Left colon (tissue), 2 donors: Measurements from ENCODE around the gene UPF1. TPM values are rescaled to one million over a fixed set of nuclear protein-coding genes. Genes with fewer than 3 reads are reported as not detected.

Experiments
- ATAC-seq: fragments of 200-7000 bp; cut with Tn5 transposase; one replicate; pipeline ENCODE4 v1.9.1; 2020; ENCODE audit warnings: mild to moderate bottlenecking, moderate library complexity
- DNase-seq, 2 donors: peaks; one replicate each; pipeline ENCODE4 v3.0.0-alpha.2; 2020
- intact Hi-C, 2 donors: fragments of 100-400 bp; cut with DNase I in 1 of 2; cut with micrococcal nuclease in 1 of 2; formaldehyde crosslinking; loops; one replicate each; pipeline versions ENCODE4 v1.11.2 to v1.14.0; 2022; cut with DNase I, micrococcal nuclease
- total RNA-seq, 2 donors: library from RNA; stranded (reverse); fragmentation: NEBNext Ultra II Directional; extraction: Animal tissue kit (Norgen Biotek cat#: 25700); gene quantifications; one replicate each; pipeline ENCODE4 v1.2.1, GENCODE V29; 2021
- donor health status: DM: no; HTN: no; CAD: no.
- donor health status: DM: yes; HTN: yes; CAD: no.

The UPF1 gene
- total RNA-seq, 2 donors from 2014 or later, result 67.6 to 81.8 TPM

DNA sequence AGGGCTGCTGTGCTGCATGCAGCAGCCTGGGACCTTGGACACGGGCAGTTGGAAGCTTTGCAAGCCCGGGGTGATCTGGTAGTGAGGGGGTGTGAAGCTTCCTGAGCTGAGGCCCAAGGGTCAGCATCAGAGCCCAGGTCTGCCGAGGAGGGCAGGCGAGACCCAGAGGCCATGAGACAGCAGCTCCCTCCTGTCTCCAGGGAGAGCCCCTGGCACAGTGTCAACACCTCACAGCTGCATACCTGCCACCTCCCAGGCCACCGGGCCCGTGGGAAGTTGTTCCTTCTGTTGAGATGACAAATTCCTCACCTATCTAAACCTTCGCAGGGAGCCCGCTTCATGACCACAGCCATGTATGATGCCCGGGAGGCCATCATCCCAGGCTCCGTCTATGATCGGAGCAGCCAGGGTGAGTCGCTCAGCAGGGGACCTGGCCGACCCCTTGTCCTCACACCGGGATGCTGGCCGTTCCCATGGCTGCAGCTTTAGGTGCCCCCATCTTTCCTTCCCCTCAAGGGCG, 32.1 kb downstream of the UPF1 start:
- DNase-seq (no peak), ATAC-seq (no peak)
- intact Hi-C loops, result no loop called here

DNA sequence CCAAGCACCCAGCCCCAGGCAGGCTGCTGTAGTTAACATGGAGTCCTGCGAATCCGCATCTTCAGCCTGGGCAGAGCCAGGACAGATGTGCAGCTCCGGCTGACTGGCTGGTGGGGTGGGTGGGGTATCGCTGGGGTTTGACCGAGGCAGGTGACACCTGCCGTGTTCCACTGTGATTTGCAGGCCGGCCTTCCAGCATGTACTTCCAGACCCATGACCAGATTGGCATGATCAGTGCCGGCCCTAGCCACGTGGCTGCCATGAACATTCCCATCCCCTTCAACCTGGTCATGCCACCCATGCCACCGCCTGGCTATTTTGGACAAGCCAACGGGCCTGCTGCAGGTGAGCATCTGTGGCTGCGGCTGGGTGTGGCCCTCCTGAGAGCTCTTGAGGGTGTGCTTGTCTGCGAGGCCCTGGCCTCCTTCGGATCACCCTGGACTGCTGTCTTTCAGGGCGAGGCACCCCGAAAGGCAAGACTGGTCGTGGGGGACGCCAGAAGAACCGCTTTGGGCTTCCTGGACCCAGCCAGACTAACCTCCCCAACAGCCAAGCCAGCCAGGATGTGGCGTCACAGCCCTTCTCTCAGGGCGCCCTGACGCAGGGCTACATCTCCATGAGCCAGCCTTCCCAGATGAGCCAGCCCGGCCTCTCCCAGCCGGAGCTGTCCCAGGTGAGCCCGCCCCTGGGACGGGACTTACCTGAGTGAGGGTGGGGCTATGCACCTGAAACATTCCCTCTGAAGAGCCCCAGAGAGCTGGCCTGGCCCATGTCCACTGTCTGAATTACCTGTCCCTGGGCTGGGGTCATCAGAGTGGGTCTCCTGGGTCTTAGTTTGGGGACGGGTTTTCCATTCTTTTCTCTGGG, 33.6 kb downstream of the UPF1 start:
- DNase-seq (no peak), ATAC-seq (peak; percentile 15)
- intact Hi-C loops, result no loop called here

DNA sequence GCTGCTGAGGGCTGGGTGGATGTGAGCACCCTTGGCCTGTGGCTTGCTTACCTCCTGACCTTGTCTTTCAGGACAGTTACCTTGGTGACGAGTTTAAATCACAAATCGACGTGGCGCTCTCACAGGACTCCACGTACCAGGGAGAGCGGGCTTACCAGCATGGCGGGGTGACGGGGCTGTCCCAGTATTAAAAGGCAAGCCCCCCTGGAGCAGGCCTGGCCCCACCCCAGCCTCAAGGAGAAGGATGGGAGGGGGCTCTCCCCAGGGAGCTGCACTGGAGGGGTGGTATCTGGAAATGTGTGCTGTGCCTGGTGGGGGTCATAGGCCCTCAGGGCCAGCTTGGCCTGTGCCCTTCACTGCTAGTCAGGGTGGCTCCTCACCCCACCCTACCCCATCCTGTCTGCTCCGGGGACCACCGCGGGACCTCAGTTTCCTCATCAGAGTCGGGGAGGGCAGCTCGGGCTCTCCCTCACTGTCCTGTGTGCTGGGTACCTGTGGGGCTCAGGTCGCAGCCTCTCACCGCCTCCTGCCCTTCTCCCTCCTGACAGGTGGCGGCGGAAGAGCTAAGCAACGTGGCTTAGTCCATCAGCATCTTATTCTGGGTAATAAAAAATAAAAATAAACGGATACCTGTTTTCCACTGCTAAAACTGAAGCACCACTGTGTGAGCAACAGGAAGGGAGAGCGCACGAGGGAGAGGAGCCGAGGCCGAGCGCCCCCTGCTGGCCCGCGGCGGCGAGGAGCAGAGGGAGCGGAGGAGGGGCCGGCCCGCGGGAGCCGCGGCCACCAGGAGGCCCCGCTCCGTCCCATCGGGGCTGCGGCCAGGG, 34.4 kb downstream of the UPF1 start:
- ATAC-seq (peak; percentile 74), DNase-seq (peak in 1 of 2 donors; percentile 68)
- intact Hi-C loops, result no loop called here

DNA sequence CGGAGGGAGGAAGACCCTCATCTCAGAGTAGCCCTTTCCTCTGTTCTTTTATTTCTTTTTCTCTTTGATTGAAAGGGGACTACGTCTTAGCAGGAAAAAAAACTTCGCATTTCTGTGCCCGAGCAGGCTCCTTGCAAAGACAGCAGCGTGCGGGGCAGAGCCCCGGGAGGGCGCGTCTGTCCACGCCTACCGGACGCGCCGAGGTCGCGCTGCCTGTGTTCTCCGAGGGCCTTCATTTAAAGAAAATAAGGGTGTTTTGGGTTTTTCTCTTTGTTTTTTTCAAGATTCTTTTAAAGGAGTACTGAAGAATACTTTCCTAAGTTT, 35.0 kb downstream of the UPF1 start:
- ATAC-seq, result no peak
- intact Hi-C loops, result no loop called here

DNA sequence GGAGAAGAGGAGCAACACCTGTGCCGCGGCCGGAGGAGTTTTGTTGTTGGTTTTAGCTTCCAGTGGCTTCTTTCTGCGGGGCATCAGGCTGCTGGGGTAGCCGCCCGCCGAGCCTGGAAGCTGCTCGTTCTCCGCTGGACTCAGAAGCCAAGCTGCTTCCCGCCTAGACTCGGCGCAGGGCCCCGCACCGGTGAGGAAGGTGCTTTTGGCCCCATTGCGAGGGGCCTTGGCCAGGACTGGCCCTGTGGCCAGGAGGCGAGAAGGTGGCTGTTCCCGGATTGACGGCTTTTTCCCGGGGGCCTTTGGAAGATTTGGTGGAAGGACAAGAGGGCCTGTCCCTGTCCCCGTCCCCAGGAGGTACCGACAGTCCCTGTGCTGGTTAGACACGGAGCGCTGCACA, 35.4 kb downstream of the UPF1 start:
- ATAC-seq, result no peak
- DNase-seq, result no peak
- intact Hi-C loops, result no loop called here

More for the DNA sequence above, 35.0 kb downstream of the UPF1 start:
- no peak for DNase-seq

DNA sequence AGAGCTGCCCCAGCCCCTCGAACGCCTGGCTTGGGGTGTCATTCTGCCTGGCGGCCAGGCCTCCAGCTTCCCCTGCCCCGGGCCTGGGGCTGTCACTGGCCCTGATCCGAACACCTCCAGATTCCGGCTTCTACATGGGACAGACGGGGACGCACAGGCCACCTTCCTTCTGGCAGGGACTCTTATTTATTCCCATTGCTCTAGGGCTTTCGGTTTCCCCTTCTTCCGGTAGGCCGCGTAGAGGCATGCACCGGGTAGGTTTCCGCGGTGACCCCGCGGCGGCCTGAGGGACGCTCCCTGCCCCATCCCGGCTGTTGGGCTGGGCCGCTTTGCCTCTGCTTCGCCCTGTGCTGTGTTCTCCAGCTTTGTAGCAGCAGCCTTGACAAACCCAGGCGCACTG, 36.0 kb downstream of the UPF1 start:
- no peak for ATAC-seq
- intact Hi-C loops, result no loop called here
- DNase-seq, result no peak

DNA sequence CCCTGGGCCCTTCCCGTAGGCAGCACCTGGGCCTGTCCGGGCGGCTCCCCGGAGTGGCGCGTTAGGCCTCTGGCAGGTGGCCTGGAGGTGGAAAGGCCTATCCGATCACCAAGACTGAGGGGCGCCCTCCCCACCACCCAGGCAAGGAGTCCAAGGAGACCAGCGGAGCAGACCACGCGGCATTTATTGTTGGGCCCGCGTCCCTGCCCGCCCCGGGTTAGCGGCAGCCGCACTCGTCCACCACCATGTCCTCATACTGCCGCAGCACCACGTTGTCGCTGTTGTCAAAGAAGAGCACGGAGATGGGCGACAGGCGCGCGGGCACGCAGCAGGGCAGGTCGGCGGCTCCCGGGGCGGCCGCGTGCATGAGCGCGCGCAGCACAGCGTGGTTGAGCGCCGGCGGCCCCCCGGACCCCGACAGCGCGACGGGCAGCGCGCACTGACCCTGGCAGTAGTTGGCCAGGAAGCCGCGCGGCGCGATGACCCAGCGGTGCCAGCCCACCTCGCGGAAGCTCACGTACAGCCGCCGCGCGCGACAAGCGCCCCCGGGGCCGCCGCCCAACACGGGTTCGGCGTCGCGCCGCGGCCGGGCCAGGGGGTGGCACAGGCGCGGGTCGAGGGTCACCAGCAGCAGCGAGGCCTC, 36.7 kb downstream of the UPF1 start:
- intact Hi-C loops, result no loop called here
- DNase-seq (no peak), ATAC-seq (peak; percentile 44)

DNA sequence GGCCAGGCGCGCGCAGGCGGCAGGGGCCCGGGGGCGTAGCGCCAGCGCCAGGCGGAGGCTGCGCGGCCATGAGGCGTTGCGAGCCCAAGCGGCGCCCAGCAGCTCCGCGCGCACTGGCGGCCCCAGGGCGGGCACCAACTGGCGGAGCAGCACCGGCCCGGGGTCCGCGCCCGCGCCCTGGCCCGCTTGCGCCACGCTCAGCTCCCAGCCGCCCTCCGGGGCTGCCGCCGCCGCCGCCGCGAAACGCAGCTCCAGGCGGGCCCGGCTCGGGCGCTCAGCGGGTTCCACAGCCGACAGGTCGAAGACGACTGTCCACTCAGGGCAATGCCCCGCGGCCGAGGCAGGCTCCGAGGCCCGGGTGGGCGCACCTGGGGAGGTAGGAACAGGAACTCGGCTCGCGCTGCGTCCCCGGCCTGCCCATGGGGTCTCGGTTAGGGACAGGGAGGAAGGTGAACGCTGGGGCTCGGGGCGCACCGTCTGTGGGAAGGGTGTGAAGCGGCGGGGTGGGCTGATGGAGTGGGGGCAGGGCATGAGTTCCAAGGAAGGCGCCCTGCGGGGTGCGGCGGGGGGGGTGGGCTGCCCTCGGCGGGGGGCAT, 37.4 kb downstream of the UPF1 start:
- DNase-seq, result no peak
- peak; percentile 22 for ATAC-seq

DNA sequence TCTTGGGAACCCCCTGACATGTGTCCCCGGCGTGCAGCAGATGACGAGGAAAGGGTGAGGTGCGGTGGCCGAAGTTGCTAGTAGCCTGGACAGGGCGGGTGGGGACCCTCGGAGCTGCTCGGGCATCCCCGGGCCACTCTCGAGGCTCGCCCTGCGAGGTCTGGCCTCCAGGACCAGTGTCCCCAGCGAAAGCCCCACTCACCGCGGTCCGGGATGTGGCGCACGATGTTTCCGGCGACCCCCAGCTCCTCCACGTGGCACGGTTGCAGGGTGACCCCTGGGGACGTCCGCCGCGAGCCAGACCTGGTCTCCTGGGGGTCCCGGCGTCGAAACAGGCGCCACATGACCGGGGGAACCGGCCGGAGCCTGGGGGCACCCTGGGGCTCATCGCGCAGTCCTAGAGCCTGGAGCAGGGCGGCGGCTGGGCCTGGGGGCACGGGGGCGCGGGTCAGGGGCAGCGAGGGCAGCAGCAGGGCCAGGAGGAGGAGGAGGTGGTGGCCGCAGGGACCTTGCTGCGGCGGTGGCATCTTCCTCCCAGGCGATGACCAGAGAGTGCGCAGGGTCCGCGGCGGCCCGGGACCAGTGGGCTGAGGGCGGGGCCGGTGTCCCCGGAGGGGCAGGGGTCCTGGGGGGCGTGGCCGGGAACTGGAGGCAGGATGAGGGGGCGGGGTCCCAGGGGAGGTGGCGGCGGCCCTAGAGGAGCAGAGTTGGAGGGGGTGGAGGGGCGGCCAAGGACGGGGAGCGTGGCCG, 38.2 kb downstream of the UPF1 start:
- intact Hi-C loops, result no loop called here
- no peak for DNase-seq
- no peak for ATAC-seq

More for the DNA sequence above, 37.4 kb downstream of the UPF1 start:
- intact Hi-C loops, result no loop called here

DNA sequence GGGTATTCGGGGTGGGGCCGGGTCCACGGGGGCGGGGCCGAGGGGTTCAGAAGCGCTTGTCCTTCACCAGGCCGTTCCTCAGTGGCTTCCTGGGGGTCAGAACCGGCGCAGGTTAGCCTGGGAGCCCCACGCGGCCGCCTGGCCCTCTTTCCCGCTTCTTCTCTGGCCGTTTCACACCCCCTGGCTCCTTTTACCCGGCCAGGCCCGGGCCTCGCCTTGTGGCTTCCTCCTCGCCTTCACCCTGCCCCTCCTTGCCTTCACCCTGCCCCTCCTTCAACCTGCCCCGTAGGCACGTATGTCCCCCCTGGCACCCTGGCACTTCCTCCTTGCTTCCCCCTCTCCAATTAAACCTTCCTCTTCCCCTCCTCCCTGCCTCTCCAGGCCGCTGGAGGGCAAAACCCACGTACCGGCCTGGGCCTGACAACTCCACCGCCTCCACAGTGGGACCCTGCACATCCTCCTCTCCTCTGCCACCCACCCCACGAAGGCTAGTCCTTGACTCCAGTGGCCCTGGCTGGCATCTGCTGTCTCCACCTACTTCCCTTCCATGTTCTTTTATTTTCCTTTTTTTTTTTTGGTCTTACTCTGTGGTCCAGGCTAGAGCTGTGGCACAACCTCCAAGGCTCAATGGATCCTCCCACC, 38.9 kb downstream of the UPF1 start:
- intact Hi-C loops, result no loop called here
- ATAC-seq, result no peak

DNA sequence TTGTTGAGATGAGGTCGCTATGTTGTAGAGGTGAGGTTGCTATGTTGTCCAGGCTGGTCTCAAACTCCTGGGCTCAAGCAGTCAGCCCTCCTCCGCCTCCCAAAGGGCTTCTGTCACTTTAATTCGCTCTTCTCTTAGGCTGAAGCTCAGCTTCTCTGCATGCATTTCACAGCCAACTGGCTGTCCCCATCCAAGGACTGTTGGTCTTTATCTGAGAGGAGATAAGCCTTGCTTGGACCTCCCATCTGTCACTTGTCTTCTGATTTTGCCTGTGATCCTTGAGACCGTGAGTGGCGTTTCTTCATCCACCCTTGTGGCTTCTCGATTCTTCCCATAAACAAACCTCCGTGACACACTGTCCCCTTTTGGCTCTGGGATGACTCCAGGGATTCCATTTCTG, 39.8 kb downstream of the UPF1 start:
- DNase-seq (no peak), ATAC-seq (no peak)
- intact Hi-C loops, result no loop called here

More for the DNA sequence above, 38.9 kb downstream of the UPF1 start:
- no peak for DNase-seq

DNA sequence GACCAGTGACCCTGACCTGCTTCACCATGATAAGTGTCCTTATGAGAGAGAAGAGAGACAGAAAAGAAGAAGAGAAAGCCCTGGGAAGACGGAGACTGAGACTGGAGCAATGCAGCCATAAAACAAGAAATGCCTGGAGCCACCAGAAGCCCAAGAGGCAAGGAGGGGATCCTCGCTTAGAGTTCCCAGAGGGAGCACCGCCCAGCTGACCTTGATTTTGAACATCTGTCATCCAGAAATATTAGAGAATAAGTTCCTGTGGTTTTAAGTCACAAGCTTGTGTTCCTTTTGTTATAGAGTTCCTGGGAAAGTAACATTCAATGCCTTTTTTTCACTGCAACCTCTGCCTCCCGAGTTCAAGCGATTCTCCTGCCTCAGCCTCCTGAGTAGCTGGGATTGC, 44.0 kb downstream of the UPF1 start:
- DNase-seq (no peak), ATAC-seq (no peak)
- intact Hi-C loops, result no loop called here

DNA sequence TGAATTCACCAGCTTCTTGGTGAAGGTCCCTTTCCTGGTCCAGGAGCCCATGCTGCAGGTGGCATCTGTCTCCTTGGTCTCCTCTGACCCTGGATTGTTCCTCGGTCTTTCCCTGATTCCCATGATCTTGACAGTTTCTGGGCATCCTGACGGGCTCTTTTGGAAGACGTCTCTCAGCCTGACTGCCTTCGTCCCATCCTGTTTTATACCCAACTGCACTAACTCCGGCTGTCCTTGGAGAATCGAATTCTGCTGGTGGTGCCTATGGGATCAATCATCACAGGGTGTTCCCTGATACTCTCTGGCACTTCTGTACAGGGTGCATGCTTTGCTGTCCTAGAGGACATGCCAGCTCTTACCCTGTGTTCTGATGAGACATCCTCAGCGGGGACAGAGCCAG, 45.1 kb downstream of the UPF1 start:
- intact Hi-C loops, result no loop called here
- ATAC-seq (no peak), DNase-seq (no peak)

DNA sequence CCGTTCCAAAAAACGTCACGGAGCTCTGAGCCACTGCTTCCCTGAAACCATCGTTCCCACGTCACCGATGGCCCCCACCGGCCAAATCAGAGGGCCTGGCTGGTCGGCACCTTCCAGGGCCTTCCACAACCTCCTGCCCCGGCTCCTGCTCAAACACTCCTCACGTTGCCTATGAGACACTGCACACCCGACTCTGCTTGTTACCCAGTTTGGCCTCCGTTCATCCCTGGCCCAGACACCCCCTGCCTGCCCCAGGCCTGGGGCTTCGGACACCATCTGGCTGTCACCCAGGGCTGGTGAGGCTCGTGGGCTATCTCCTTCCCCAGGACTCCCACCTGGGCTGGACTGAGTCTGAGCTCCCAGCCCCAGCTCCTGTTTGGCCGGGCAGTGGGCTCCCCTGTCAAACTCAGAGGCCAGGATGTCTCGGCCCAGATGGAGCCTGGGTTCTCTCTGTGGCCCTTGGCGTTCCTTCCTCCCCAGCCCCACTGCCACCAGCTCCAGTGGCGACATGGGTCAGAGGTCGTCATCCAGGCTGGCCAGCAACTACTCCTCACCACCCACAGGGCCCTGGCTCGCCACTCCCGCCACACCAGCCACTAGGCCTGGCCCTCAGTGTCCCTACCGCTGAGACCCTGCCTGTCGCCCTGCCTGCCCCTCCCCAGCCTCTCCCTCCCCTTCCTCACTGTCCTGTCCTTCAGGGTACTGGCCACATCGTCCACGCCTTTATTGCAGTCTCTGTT, 46.5 kb downstream of the UPF1 start:
- ATAC-seq, result no peak
- DNase-seq, result no peak
- intact Hi-C loops, result no loop called here

DNA sequence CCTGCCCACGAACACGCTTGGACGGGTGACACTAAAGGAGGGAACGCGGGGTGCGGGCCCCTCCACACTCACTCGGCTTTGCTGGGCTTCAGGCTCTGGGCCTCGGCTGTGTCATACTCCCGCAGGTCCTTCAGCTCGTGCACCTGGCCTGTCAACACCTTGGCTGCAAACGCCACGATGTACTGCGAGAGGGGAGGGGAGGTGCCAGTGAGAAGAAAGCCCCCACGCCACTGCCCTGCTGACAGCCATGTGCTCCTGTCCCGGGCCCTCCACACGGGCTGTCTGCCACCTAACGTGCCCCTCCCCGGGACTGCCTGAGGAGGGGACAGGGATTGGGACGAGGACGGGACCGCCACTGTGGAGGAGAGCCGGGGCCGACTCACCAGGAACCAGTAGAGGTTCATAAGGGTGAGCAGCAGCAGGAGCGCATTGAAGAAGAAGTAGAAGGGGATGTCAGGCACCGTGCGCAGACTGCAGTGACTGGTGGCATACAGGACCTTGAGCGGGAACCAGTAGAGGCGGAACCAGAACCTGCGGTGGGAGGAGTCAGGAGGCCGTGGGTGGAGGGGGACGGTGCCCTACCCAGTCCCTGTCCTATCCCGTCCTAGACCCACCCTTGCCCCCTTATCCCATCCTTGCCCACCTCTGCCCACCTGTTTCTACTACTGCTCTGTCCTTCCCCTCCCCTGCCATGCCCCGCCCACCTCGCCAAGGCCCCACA, 47.3 kb downstream of the UPF1 start:
- intact Hi-C loops, result no loop called here
- no peak for DNase-seq
- no peak for ATAC-seq

DNA sequence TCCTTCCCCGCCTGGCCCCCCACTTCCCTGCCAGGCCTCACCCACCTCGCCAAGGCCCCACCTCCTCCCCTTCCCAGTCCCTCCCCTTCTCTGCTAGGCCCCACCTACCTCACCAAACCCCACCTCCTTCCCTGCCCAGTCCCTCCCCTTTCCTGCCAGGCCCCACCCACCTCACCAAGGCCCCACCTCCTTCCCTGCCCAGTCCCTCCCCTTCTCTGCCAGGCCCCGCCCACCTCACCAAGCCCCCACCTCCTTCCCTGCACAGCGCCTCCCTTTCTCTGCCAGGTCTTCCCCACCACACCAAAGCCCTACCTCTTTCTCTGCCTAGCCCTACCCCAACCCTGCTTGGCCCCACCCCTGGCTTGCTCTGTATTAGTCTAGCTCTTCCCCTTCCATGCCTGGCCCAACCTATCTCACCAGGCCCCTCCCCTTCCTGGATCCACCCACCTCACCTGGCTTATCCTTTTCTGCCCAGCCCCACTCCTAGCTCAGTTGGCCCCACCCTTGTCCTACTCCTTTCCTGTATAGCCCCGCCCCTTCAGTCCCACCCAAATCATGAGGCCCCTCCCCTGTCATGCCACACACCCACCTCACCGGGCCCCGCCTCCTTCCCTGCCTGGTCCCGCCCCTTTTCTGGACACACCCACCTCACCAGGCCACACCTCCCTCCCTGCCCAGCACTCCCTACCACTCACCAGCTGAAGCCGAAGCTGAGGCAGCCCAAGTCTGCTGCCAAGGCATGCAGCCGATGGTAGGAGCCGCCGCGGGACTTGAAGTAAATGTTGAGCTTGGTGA, 48.0 kb downstream of the UPF1 start:
- intact Hi-C loops, result no loop called here
- peak; percentile 86 to 91 for DNase-seq
- peak; percentile 89 for ATAC-seq
